NCI-H526 (cell line): ENCODE results near the gene ZNF385C.
"Not testable (repeated sequence)": the region's sequence is repeated elsewhere in the genome, so short reads cannot be mapped to it uniquely, and the experiment has no call there.

Source experiments
- DNase-seq, 2 experiments: peaks; one replicate each; lab custom pipeline; 2025; lab: John Stamatoyannopoulos, UW

The ZNF385C gene

GRCh38 chr17:42050393-42051012 lies 47.8 kb downstream of the ZNF385C start, which contains the start of gene C17orf113:
Gene C17orf113, minus strand, starts transcription at chr17:42050601. Its CDS starts 7,225 bp downstream, at chr17:42043376.
- DNase-seq: peak; percentile 18 to 85

GRCh38 chr17:42049834-42050392 lies 48.4 kb downstream of the ZNF385C start:
- DNase-seq: peak in 1 of 2 experiments; percentile 49

GRCh38 chr17:42047343-42047742 lies 50.9 kb downstream of the ZNF385C start:
- DNase-seq: no peak

- DNase-seq: no peak
Measured at GRCh38 chr17:42045719-42046118, 52.6 kb downstream of the ZNF385C start.

- DNase-seq: no peak
Measured at GRCh38 chr17:42042598-42043319, 55.5 kb downstream of the ZNF385C start.

GRCh38 chr17:42041619-42042018 lies 56.7 kb downstream of the ZNF385C start:
- no peak for DNase-seq

GRCh38 chr17:42040818-42041217 lies 57.5 kb downstream of the ZNF385C start:
- DNase-seq: no peak

- DNase-seq: no peak
Measured at GRCh38 chr17:42039794-42040763, 58.2 kb downstream of the ZNF385C start.

GRCh38 chr17:42038221-42038973 lies 59.9 kb downstream of the ZNF385C start:
- DNase-seq: no peak

- no peak for DNase-seq
Measured at GRCh38 chr17:42034059-42034458, 64.2 kb downstream of the ZNF385C start.

- DNase-seq: no peak
Measured at GRCh38 chr17:42031584-42031983, 66.7 kb downstream of the ZNF385C start.

GRCh38 chr17:42028791-42029127 lies 69.5 kb downstream of the ZNF385C start:
- DNase-seq: no peak

GRCh38 chr17:42027961-42028790 lies 70.1 kb downstream of the ZNF385C start:
- peak in 1 of 2 experiments; percentile 40 for DNase-seq

- no peak for DNase-seq
Measured at GRCh38 chr17:42027590-42027889, 70.7 kb downstream of the ZNF385C start.

- no peak for DNase-seq
Measured at GRCh38 chr17:42026857-42027589, 71.2 kb downstream of the ZNF385C start.

- no peak for DNase-seq
Measured at GRCh38 chr17:42025936-42026335, 72.3 kb downstream of the ZNF385C start.

- no peak for DNase-seq
Measured at GRCh38 chr17:42025191-42025579, 73.1 kb downstream of the ZNF385C start.

GRCh38 chr17:42023524-42024349 lies 74.5 kb downstream of the ZNF385C start:
- DNase-seq: no peak

- DNase-seq: not testable (repeated sequence)
Measured at GRCh38 chr17:42020845-42021244, 77.4 kb downstream of the ZNF385C start.
